Fibroblast of villous mesenchyme (primary cell): ENCODE data around the gene ARL6IP4. TPM values are rescaled to one million over a fixed set of nuclear protein-coding genes. Genes with fewer than 3 reads are reported as not detected.

Experiments
- DNase-seq: peaks from one replicate; pipeline ENCODE4 v3.0.0-alpha.2; 2010; ENCODE audit warnings: low read depth
- H3K4me3 ChIP-seq: 2 replicates; pipeline ENCODE4 v1.5.1; 2011; ENCODE audit warnings: low read depth, mild to moderate bottlenecking, low read length
- total RNA-seq: library from RNA; depleted of rRNA; stranded (reverse); fragments of >200 nt; gene quantifications from 2 replicates; pipeline ENCODE4 v1.2.3, GENCODE V29; 2012
- TF ChIP-seq, protein P1 (sequence below): IDR thresholded peaks from 2 replicates; pipeline ENCODE4 v1.5.1; 2012; ENCODE audit warnings: low read depth, mild to moderate bottlenecking, low read length; ENCODE audit not compliant: insufficient read depth

The ARL6IP4 gene
- total RNA-seq, 1 donor, result 117 TPM

DNA sequence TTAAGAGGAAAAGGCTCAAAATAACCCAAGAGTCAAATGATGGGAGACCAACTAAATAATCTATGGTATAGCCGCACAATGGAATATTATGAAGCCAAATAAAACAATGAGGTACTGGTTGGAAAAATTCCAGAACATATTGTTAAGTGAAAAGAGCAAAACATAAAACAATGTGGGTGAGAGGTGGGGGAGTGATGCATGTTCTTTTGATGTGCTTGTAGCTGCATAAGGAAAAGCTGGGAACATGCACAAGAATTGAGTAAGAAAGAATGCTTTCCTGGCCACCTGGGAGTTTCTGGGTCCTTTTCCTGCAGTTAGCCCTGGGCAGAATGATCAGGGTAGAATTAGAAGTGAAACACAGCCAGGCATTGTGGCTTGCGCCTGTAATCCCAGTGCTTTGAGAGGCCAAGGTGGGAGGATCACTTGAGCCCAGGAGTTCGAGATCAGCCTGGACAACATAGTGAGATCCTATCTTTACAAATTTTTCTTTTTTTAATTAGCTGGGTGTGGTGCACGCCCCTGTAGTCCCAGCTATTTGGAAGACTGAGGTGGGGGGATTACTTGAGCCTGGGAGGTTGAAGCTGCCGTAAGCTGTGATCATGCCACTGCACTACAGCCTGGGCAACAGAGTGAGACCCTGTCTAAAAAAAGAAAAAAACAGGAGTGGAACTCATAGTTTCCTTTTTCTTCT lies 22.1 kb upstream of the ARL6IP4 start:
- H3K4me3 ChIP-seq, result no peak overlapping the region
- no peak for DNase-seq

DNA sequence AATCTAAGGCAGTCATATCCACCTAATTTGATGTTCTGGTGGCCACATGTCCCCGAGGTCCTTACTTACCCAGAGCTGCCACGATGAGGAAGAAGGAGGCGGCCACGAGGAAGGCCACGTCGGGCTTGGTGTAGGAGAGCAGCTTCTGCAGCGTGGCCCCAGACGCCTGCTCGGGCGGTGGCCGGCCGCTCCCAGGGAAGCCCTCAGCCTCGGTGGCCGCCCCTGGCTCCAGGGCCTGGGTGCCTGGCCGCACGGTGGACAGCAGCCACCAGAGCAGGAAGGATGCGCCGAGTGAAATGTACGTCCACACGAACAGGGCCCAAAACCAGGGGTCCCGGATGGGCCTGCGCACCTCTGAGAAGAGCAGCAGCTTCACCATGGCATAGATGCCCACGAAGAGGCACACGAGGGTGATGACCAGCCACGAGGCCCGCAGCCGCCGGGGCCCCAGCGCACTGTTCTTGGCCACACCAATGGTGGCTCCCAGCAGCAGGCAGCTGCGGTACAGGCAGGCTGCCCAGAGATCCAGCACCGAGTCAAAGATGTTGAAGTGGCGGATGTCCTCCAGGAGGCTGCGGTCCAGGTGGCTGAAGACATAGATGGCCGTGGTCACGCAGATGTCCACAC lies 20.8 kb upstream of the ARL6IP4 start:
- DNase-seq, result no peak
- H3K4me3 ChIP-seq, result no peak overlapping the region
- TF ChIP-seq, protein P1, sequence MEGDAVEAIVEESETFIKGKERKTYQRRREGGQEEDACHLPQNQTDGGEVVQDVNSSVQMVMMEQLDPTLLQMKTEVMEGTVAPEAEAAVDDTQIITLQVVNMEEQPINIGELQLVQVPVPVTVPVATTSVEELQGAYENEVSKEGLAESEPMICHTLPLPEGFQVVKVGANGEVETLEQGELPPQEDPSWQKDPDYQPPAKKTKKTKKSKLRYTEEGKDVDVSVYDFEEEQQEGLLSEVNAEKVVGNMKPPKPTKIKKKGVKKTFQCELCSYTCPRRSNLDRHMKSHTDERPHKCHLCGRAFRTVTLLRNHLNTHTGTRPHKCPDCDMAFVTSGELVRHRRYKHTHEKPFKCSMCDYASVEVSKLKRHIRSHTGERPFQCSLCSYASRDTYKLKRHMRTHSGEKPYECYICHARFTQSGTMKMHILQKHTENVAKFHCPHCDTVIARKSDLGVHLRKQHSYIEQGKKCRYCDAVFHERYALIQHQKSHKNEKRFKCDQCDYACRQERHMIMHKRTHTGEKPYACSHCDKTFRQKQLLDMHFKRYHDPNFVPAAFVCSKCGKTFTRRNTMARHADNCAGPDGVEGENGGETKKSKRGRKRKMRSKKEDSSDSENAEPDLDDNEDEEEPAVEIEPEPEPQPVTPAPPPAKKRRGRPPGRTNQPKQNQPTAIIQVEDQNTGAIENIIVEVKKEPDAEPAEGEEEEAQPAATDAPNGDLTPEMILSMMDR, result no peak

More for the DNA sequence above, 22.1 kb upstream of the ARL6IP4 start:
- TF ChIP-seq, protein P1, result no peak

DNA sequence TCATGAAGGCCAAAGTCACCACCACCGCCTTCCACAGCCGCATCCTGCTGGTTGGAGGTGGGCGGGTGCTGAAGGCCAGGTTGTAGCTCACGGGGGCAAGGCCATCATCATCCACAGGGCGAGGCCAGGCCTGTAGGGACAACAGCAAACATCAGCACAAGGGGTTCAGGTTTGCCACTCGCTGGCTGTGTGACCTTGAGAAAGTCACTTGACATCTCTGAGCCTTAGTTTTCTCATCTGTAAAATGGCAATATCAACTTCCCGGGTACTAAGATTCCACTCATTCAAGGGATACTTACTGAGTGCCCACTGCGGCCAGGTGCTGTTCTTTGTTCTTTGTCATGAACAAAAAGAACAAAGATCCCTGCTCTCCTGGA lies 20.3 kb upstream of the ARL6IP4 start:
- H3K4me3 ChIP-seq, result no peak overlapping the region
- TF ChIP-seq, protein P1, result no peak
- DNase-seq, result no peak

DNA sequence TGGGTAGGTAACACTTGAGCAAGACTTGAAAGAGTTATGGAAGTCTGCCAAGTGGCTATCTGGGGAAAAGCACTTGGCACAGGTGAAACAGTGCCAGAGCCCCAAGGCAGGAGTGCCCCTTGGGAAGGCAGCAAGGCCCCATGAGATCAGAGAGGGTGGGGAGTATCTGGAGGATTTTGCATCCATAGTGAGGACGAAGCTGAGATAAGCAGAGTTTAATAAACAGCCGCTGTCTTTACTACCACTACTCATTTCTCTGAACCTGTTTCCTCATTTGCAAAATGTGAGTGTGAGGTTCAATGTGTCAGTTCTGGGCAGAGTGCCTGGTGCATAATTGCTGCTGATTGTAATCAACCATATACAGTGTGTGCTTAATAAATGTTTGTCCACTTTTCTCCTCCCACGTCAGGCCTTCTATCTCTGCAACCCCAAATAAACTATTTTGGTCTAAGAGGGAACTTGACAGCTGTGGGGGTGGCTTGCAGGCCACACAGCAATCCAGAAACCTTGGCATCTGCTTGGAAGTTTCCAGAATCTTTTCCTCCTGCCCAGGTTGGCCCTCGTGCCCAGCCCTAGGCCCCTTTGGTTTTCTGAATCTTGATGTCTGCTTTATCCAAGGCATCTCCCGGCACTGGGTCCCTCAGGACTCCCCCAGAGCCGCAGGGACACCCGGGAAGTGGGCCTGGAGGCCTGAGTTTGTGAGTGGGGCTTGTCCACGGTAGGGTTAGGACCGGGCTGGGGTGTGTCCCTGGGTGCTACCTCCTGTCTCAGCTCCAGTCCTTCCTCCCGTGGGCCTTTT lies 18.8 kb upstream of the ARL6IP4 start:
- DNase-seq, result peak; percentile 49
- no peak overlapping the region for H3K4me3 ChIP-seq
- TF ChIP-seq, protein P1, result no peak

DNA sequence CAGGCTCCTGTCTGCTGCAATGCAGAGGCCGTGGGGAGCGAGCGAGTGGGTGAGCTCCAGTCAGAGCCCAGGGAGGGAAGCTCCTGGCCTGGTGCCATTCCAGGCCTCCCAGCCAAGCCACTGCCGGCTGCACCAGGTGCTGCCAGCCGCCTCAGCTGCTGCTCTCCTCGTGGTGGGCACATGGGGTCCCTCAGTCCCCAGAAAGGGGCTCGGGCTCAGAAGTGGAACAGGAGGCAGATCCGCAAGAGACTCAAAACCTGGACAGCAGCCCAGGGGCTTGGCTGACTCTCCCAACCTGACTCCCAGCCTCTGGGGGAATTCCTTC lies 16.6 kb upstream of the ARL6IP4 start:
- no peak overlapping the region for H3K4me3 ChIP-seq
- TF ChIP-seq, protein P1, result no peak
- DNase-seq, result no peak

DNA sequence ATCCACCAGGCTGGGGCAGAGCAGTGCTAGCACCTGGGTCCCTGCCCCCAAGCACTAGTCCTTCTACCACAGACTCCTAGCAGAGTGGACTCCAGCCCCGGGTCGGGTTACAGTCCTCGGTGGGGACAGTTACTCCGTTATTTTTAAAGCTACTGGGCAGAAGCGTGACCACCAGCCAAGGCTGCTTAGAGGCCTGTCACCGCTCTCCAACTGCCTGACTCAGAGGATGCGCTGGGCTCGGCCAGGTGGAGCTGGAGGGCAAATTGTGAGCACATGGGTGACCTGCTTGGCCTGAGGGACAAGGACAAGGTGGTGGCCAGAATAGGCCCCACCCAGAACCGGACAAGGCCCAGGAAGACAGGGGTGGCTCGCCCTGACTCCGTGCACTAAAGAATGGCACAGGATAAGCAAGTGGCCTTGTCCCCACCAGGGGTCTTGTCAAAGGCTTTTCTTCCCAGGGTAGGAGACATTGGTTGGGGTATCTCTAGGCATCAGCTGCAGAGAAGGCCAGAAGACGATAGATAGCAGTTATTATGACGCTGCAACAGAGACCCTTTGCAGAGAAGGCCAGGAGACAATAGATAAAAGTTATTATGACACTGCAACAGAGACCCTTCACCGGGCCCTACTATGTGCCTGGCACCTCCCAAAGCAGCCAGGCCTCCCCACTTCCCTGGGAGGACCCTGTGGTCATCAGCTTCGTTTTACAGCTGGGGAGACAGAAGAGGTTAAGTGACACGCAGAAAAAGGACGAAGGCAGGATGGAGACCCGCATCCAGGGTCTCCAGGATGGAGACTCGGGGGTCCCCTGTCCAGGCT lies 15.8 kb upstream of the ARL6IP4 start:
- DNase-seq, result no peak
- H3K4me3 ChIP-seq, result no peak overlapping the region
- TF ChIP-seq, protein P1, result no peak
